IMR-90 (cell line): Measurements from ENCODE around the gene PCGF3. TPM values are rescaled to one million over a fixed set of nuclear protein-coding genes. Genes with fewer than 3 reads are reported as not detected.

Experiments
- ATAC-seq: fragments of 200-7000 bp; cut with Tn5 transposase; 2 replicates; pipeline ENCODE4 v1.9.1; 2020; ENCODE audit warnings: low read depth, mild to moderate bottlenecking, moderate library complexity
- BruUV-seq: library from RNA; stranded (reverse); fragments of 400-500 nt; replicated peaks from 2 replicates; lab custom pipeline; 2021; lab: Mats Ljungman, UMichigan
- CTCF ChIA-PET: fragments of 300-600 bp; formaldehyde crosslinking; extraction: SDS; loops from one replicate; lab custom pipeline; 2021; ENCODE audit warnings: antibody characterized with exemption; lab: Yijun Ruan, JAX
- POLR2A ChIA-PET: fragments of 300-600 bp; sonication (Branson Sonifier 250); formaldehyde crosslinking; loops from one replicate; lab custom pipeline; 2022; ENCODE audit warnings: antibody characterized with exemption; ENCODE audit not compliant: unreplicated experiment; lab: Charles Lee
- DNase-seq: peaks from one replicate; pipeline ENCODE4 v3.0.0; 2013
- H2AFZ ChIP-seq: replicated peaks from 2 replicates; pipeline ENCODE3; 2013; ENCODE audit warnings: low read length, mild to moderate bottlenecking; ENCODE audit not compliant: poor library complexity
- H2AK5ac ChIP-seq: 2 replicates; pipeline ENCODE4 v1.6.1; 2013; ENCODE audit warnings: low read depth, low read length, inconsistent platforms
- H2AK9ac ChIP-seq: replicated peaks from 2 replicates; pipeline ENCODE3; 2013; ENCODE audit warnings: mild to moderate bottlenecking, low read depth, low read length, moderate library complexity; ENCODE audit not compliant: poor library complexity
- H2BK120ac ChIP-seq: 2 replicates; pipeline ENCODE4 v1.6.1; 2013; ENCODE audit warnings: low read depth, low read length, inconsistent platforms
- H2BK15ac ChIP-seq: 3 replicates; pipeline ENCODE4 v1.6.1; 2013; ENCODE audit warnings: low read depth, low read length, inconsistent platforms
- H2BK20ac ChIP-seq: 2 replicates; pipeline ENCODE4 v1.6.1; 2013; ENCODE audit warnings: low read depth, mild to moderate bottlenecking, inconsistent platforms, low read length, moderate library complexity
- H2BK5ac ChIP-seq: 2 replicates; pipeline ENCODE4 v1.6.1; 2013; ENCODE audit warnings: mild to moderate bottlenecking, low read depth, low read length, inconsistent platforms; ENCODE audit not compliant: poor library complexity, severe bottlenecking
- H3K14ac ChIP-seq: replicated peaks from 2 replicates; pipeline ENCODE4 v1.6.1; 2013; ENCODE audit warnings: low read depth, low read length, inconsistent platforms
- H3K18ac ChIP-seq: 2 replicates; pipeline ENCODE4 v1.6.1; 2013; ENCODE audit warnings: low read depth, low read length, control low read depth
- H3K23ac ChIP-seq: 2 replicates; pipeline ENCODE4 v1.6.1; 2013; ENCODE audit warnings: low read depth, low read length, inconsistent platforms
- H3K27ac ChIP-seq: 2 replicates; pipeline ENCODE4 v1.5.1; 2013; ENCODE audit warnings: mild to moderate bottlenecking, control low read depth, low read length; ENCODE audit not compliant: insufficient read depth
- H3K27me3 ChIP-seq: 2 replicates; pipeline ENCODE4 v1.6.1; 2013; ENCODE audit warnings: low read length; ENCODE audit not compliant: control insufficient read depth, insufficient read depth
- H3K36me3 ChIP-seq: 2 replicates; pipeline ENCODE4 v1.6.1; 2013; ENCODE audit warnings: low read length, mixed read lengths; ENCODE audit not compliant: control insufficient read depth, insufficient read depth
- H3K4ac ChIP-seq: 2 replicates; pipeline ENCODE4 v1.6.1; 2013; ENCODE audit warnings: low read depth, low read length, inconsistent platforms
- H3K4me1 ChIP-seq: 2 replicates; pipeline ENCODE4 v1.6.1; 2013; ENCODE audit warnings: low read length, mixed read lengths; ENCODE audit not compliant: control insufficient read depth, insufficient read depth
- H3K4me2 ChIP-seq: 2 replicates; pipeline ENCODE4 v1.6.1; 2013; ENCODE audit warnings: low read depth, mild to moderate bottlenecking, control low read depth, low read length, moderate library complexity
- H3K4me3 ChIP-seq: 2 replicates; pipeline ENCODE4 v1.5.1; 2013; ENCODE audit warnings: low read depth, mild to moderate bottlenecking, control low read depth, low read length, moderate library complexity; ENCODE audit not compliant: insufficient read depth
- H3K56ac ChIP-seq: 2 replicates; pipeline ENCODE4 v1.6.1; 2013; ENCODE audit warnings: low read length, inconsistent platforms; ENCODE audit not compliant: insufficient read depth; ENCODE audit errors: extremely low read depth
- H3K79me1 ChIP-seq, 2 experiments: 2 replicates each; pipeline ENCODE4 v1.6.1; 2013; ENCODE audit warnings: low read length in 2 of 2, inconsistent platforms in 1 of 2, low read depth in 1 of 2
- H3K9ac ChIP-seq: 2 replicates; pipeline ENCODE4 v1.6.1; 2013; ENCODE audit warnings: low read depth, low read length, control low read depth
- H3K9me1 ChIP-seq: 2 replicates; pipeline ENCODE4 v1.6.1; 2013; ENCODE audit warnings: low read length, inconsistent platforms; ENCODE audit not compliant: insufficient read depth
- H3K9me3 ChIP-seq: 2 replicates; pipeline ENCODE4 v1.6.1; 2013; ENCODE audit warnings: low read length; ENCODE audit not compliant: control insufficient read depth, insufficient read depth
- H4K20me1 ChIP-seq: 2 replicates; pipeline ENCODE4 v1.6.1; 2013; ENCODE audit warnings: low read length, inconsistent platforms; ENCODE audit not compliant: insufficient read depth
- H4K5ac ChIP-seq: 2 replicates; pipeline ENCODE4 v1.6.1; 2013; ENCODE audit warnings: mild to moderate bottlenecking, low read depth, low read length, control low read depth
- H4K8ac ChIP-seq, 2 experiments: 2 replicates each; pipeline ENCODE4 v1.6.1; 2013; ENCODE audit warnings: low read depth in 2 of 2, low read length in 2 of 2, control low read depth in 1 of 2, inconsistent platforms in 1 of 2
- H4K91ac ChIP-seq: 2 replicates; pipeline ENCODE4 v1.6.1; 2013; ENCODE audit warnings: low read depth, low read length, inconsistent platforms; ENCODE audit not compliant: insufficient read depth
- BHLHE40 ChIP-seq: fragments of 150-350 bp; IDR thresholded peaks from 2 replicates; pipeline ENCODE4 v1.6.1; 2016; ENCODE audit warnings: mild to moderate bottlenecking, low read depth, low read length
- CEBPB ChIP-seq: IDR thresholded peaks from 2 replicates; pipeline ENCODE4 v1.6.1; 2012; ENCODE audit warnings: low read depth, low read length, improper control_type of control experiment
- CHD1 ChIP-seq: IDR thresholded peaks from 2 replicates; pipeline ENCODE4 v1.6.1; 2012; ENCODE audit warnings: low read depth, low read length, improper control_type of control experiment
- FOS ChIP-seq: fragments of 150-350 bp; IDR thresholded peaks from 2 replicates; pipeline ENCODE4 v1.6.1; 2016; ENCODE audit warnings: low read depth, low read length
- MAFK ChIP-seq: IDR thresholded peaks from 2 replicates; pipeline ENCODE4 v1.6.1; 2012; ENCODE audit warnings: low read depth, low read length, improper control_type of control experiment
- MAZ ChIP-seq: IDR thresholded peaks from 2 replicates; pipeline ENCODE4 v1.6.1; 2012; ENCODE audit warnings: low read depth, mild to moderate bottlenecking, low read length, improper control_type of control experiment, moderate library complexity, borderline replicate concordance
- MXI1 ChIP-seq: IDR thresholded peaks from 2 replicates; pipeline ENCODE4 v1.6.1; 2012; ENCODE audit warnings: low read depth, mild to moderate bottlenecking, low read length, moderate library complexity, borderline replicate concordance
- NFE2L2 ChIP-seq: fragments of 150-350 bp; IDR thresholded peaks from 2 replicates; pipeline ENCODE4 v1.6.1; 2016; ENCODE audit warnings: low read depth, mild to moderate bottlenecking, low read length
- RAD21 ChIP-seq: IDR thresholded peaks from 2 replicates; pipeline ENCODE4 v1.6.1; 2012; ENCODE audit warnings: low read length, improper control_type of control experiment
- RCOR1 ChIP-seq: IDR thresholded peaks from 2 replicates; pipeline ENCODE4 v1.6.1; 2012; ENCODE audit warnings: mild to moderate bottlenecking, low read length, improper control_type of control experiment; ENCODE audit not compliant: insufficient replicate concordance
- RFX5 ChIP-seq: IDR thresholded peaks from 2 replicates; pipeline ENCODE4 v1.8.0; 2012; ENCODE audit warnings: low read depth, mild to moderate bottlenecking, low read length, moderate library complexity
- SMC3 ChIP-seq: fragments of 150-350 bp; IDR thresholded peaks from 2 replicates; pipeline ENCODE4 v1.6.1; 2016; ENCODE audit warnings: low read depth, mild to moderate bottlenecking, antibody characterized with exemption, low read length, moderate library complexity
- WGBS, 2 experiments: methylation state at CpG; one replicate each; pipeline versions ENCODE4 v1.1.5 to v1.1.7; 2013; ENCODE audit warnings: missing lambda C conversion rate in 2 of 2; ENCODE audit not compliant: insufficient read length in 1 of 2; ENCODE audit errors: extremely low coverage in 2 of 2; 5-methylcytosine and 5-hydroxymethylcytosine counted together
- dilution Hi-C: fragments of 300-500 bp; cut with HindIII; formaldehyde crosslinking; loops from one replicate; pipeline ENCODE4 v1.14.3; 2018; ENCODE audit warnings: low sequenced_read_pairs; ENCODE audit not compliant: unreplicated experiment
- in situ Hi-C: fragments of 300-500 bp; cut with MboI; formaldehyde crosslinking; loops from 3 replicates; pipeline ENCODE4 v1.14.3; 2019; ENCODE audit warnings: low sequenced_read_pairs, inconsistent platforms, mixed read lengths
- intact Hi-C: fragments of 100-400 bp; cut with micrococcal nuclease; formaldehyde crosslinking; loops from 2 replicates; pipeline ENCODE4 v1.10.0; 2022
- polyA plus RNA-seq, 3 experiments: library from polyadenylated mRNA; depleted of rRNA; stranded (reverse); fragments of >200 nt; gene quantifications; 2 replicates each; pipeline ENCODE4 v1.2.3, GENCODE V29; 2012; ENCODE audit warnings: low replicate concordance in 1 of 3
- total RNA-seq: library from RNA; depleted of rRNA; stranded (reverse); fragments of >200 nt; gene quantifications from 2 replicates; pipeline ENCODE4 v1.2.3, GENCODE V29; 2012
- TF ChIP-seq, protein P1 (sequence below): conservative IDR thresholded peaks from 2 replicates; pipeline ENCODE4 v1.5.1; 2012; ENCODE audit warnings: mild to moderate bottlenecking, low read depth, low read length, improper control_type of control experiment
- TF ChIP-seq, protein P2 (sequence below): fragments of 150-350 bp; IDR thresholded peaks from 2 replicates; pipeline ENCODE4 v1.6.1; 2016; ENCODE audit warnings: low read depth, mild to moderate bottlenecking, low read length, moderate library complexity, borderline replicate concordance
- TF ChIP-seq, protein P3 (sequence below): fragments of 150-350 bp; IDR thresholded peaks from 2 replicates; pipeline ENCODE4 v1.6.1; 2017; ENCODE audit warnings: mild to moderate bottlenecking, antibody characterized with exemption, low read length, low read depth

PCGF3 gene
- total and polyA plus RNA-seq, 2 of the 4 experiments (the other 2 are of a cell fraction): 40.0 to 55.3 TPM

DNA sequence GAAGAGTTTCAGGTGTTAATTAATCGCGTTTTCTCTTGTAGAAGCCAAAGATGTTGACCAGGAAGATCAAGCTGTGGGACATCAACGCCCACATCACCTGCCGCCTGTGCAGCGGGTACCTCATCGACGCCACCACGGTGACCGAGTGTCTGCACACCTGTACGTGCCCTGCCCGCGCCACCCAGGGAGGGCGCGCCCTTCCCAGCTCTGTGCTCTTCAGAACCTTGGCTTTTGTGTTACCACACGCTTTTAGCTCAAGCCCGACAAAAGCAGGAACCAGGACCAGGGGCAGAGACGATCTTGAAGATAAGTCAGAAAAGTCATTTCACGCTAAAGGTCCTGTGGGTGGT is 28.0 kb downstream of the PCGF3 start:
- TF ChIP-seq NFE2L2 (no peak), SMC3 (no peak), CHD1 (no peak), FOS (no peak), MXI1 (no peak), RAD21 (no peak), MAZ (no peak), MAFK (no peak), CEBPB (no peak), RFX5 (no peak), BHLHE40 (no peak), RCOR1 (no peak)
- TF ChIP-seq, protein P1, sequence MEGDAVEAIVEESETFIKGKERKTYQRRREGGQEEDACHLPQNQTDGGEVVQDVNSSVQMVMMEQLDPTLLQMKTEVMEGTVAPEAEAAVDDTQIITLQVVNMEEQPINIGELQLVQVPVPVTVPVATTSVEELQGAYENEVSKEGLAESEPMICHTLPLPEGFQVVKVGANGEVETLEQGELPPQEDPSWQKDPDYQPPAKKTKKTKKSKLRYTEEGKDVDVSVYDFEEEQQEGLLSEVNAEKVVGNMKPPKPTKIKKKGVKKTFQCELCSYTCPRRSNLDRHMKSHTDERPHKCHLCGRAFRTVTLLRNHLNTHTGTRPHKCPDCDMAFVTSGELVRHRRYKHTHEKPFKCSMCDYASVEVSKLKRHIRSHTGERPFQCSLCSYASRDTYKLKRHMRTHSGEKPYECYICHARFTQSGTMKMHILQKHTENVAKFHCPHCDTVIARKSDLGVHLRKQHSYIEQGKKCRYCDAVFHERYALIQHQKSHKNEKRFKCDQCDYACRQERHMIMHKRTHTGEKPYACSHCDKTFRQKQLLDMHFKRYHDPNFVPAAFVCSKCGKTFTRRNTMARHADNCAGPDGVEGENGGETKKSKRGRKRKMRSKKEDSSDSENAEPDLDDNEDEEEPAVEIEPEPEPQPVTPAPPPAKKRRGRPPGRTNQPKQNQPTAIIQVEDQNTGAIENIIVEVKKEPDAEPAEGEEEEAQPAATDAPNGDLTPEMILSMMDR: no peak
- TF ChIP-seq, protein P2, sequence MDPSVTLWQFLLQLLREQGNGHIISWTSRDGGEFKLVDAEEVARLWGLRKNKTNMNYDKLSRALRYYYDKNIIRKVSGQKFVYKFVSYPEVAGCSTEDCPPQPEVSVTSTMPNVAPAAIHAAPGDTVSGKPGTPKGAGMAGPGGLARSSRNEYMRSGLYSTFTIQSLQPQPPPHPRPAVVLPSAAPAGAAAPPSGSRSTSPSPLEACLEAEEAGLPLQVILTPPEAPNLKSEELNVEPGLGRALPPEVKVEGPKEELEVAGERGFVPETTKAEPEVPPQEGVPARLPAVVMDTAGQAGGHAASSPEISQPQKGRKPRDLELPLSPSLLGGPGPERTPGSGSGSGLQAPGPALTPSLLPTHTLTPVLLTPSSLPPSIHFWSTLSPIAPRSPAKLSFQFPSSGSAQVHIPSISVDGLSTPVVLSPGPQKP: no peak
- TF ChIP-seq, protein P3, sequence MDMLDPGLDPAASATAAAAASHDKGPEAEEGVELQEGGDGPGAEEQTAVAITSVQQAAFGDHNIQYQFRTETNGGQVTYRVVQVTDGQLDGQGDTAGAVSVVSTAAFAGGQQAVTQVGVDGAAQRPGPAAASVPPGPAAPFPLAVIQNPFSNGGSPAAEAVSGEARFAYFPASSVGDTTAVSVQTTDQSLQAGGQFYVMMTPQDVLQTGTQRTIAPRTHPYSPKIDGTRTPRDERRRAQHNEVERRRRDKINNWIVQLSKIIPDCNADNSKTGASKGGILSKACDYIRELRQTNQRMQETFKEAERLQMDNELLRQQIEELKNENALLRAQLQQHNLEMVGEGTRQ: no peak
- peaks cover 56% of the 10 kb centered on the region for H3K36me3 ChIP-seq

More for the DNA sequence above, 28.0 kb downstream of the PCGF3 start:
- DNase-seq (no peak), ATAC-seq (no peak)
- Histone ChIP-seq H4K91ac (no peak overlapping the region), H2BK5ac (no peak overlapping the region), H2BK20ac (no peak overlapping the region), H2BK120ac (no peak overlapping the region), H3K23ac (no peak overlapping the region), H4K5ac (no peak overlapping the region), H2AK5ac (no peak overlapping the region), H3K18ac (no peak overlapping the region), H3K4ac (no peak overlapping the region), H3K4me3 (no peak overlapping the region), H3K56ac (no peak overlapping the region), H3K14ac (no peak overlapping the region), H2AK9ac (no peak overlapping the region), H2BK15ac (no peak overlapping the region), H4K8ac (no peak overlapping the region), H3K9ac (no peak overlapping the region), H3K4me2 (no peak overlapping the region), H4K20me1 (peaks cover 28% of the 10 kb centered on the region), H2AFZ (no peak overlapping the region), H3K27ac (no peak overlapping the region), H3K27me3 (no peaks in the 10 kb centered on the region), H3K9me1 (no peaks in the 10 kb centered on the region), H3K4me1 (no peaks in the 10 kb centered on the region), H3K9me3 (no peaks in the 10 kb centered on the region), H3K79me1 (peaks cover 10 to 32% of the 10 kb centered on the region in 2 experiments)
- ChIA-PET POLR2A (no interaction called here), CTCF (no interaction called here)
- dilution Hi-C loops (no loop called here), in situ Hi-C loops (no loop called here), intact Hi-C loops (no loop called here)
- no TSS peak for BruUV-seq
- 96% methylated on average over 9 of the region's 18 CpGs; no CpG with 5 or more reads in 1 of the 2 experiments for WGBS, 2 experiments
